Vein endothelial cell (primary cell): Measurements from ENCODE around the gene ATF3. TPM values are rescaled to one million over a fixed set of nuclear protein-coding genes. Genes with fewer than 3 reads are reported as not detected.

Source experiments
- total RNA-seq: library from RNA; depleted of rRNA; stranded (reverse); fragments of >200 nt; gene quantifications from 2 replicates; pipeline ENCODE4 v1.2.3, GENCODE V29; 2012

Gene ATF3, protein sequence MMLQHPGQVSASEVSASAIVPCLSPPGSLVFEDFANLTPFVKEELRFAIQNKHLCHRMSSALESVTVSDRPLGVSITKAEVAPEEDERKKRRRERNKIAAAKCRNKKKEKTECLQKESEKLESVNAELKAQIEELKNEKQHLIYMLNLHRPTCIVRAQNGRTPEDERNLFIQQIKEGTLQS
- total RNA-seq: 1.1 and 2.3 TPM in 2 replicates

GRCh38 chr1:212608392-212608958, at the start of gene ATF3:
TSS of gene ATF3 (plus strand) at chr1:212608761. CDS start at chr1:212615022, 6,261 bp downstream.

Other genes with a start within 250 kb of the ATF3 start
- 10.8 and 14.2 TPM in 2 replicates for gene PACC1, start 193.9 kb upstream of the ATF3 start, total RNA-seq
- gene NENF, start 175.8 kb upstream of the ATF3 start, total RNA-seq: 5.4 and 12.1 TPM in 2 replicates
- gene BATF3, start 91.1 kb downstream of the ATF3 start, total RNA-seq: 0.33 and 1.2 TPM in 2 replicates
- 24.2 and 27.8 TPM in 2 replicates for gene NSL1, start 183.0 kb downstream of the ATF3 start, total RNA-seq
- gene TATDN3, start 183.1 kb downstream of the ATF3 start, total RNA-seq: 8.0 and 9.8 TPM in 2 replicates
- not detected in 2 replicates for gene SPATA45, start 238.9 kb downstream of the ATF3 start, total RNA-seq
- gene FLVCR1, start 249.5 kb downstream of the ATF3 start, total RNA-seq: 6.9 and 9.5 TPM in 2 replicates